Neutrophil (primary cell): ENCODE measurements around the gene MEGF6.

ENCODE experiments used
- H3K27ac ChIP-seq: fragments of 200-600 bp; sonication (generic); 2 replicates; pipeline ENCODE4 v1.5.1; 2016; ENCODE audit warnings: mild to moderate bottlenecking, moderate library complexity
- H3K27me3 ChIP-seq: fragments of 200-600 bp; sonication (generic); 2 replicates; pipeline ENCODE4 v1.6.0; 2016; ENCODE audit warnings: mild to moderate bottlenecking
- H3K36me3 ChIP-seq: fragments of 200-600 bp; sonication (generic); 2 replicates; pipeline ENCODE4 v1.5.1; 2017
- H3K4me1 ChIP-seq, 2 experiments: fragments of 200-600 bp in 1 of 2; sonication (generic) in 1 of 2; 1 replicate in 1 of 2; 2 replicates in 1 of 2; pipeline versions ENCODE4 v1.5.1 to v1.6.1; 2013 to 2016; ENCODE audit warnings: low read depth in 1 of 2, low read length in 1 of 2, mild to moderate bottlenecking in 1 of 2, moderate library complexity in 1 of 2; ENCODE audit not compliant: control insufficient read depth in 1 of 2, insufficient read depth in 1 of 2
- H3K4me3 ChIP-seq, 2 experiments: fragments of 200-600 bp in 1 of 2; sonication (generic) in 1 of 2; 1 replicate in 1 of 2; 2 replicates in 1 of 2; pipeline ENCODE4 v1.5.1; 2013 to 2016; ENCODE audit warnings: low read depth in 1 of 2, low read length in 1 of 2, mild to moderate bottlenecking in 1 of 2, moderate library complexity in 1 of 2
- H3K9me3 ChIP-seq: fragments of 200-600 bp; sonication (generic); 2 replicates; pipeline ENCODE4 v1.5.1; 2016
- CTCF ChIP-seq: fragments of 200-600 bp; sonication (generic); IDR thresholded peaks from 2 replicates; pipeline ENCODE4 v1.5.1; 2016; ENCODE audit warnings: antibody characterized with exemption

The MEGF6 gene

GRCh38 chr1:3466366-3467075, 144.8 kb downstream of the MEGF6 start:
- Histone ChIP-seq H3K27ac (no peak overlapping the region), H3K27me3 (no peaks in the 10 kb centered on the region)
- no peak for TF ChIP-seq CTCF

GRCh38 chr1:3465935-3466321, 145.4 kb downstream of the MEGF6 start:
- no peak overlapping the region for H3K4me3 ChIP-seq
- H3K27ac ChIP-seq: no peak overlapping the region
- H3K27me3 ChIP-seq: no peaks in the 10 kb centered on the region
- H3K9me3 ChIP-seq: no peaks in the 10 kb centered on the region
- TF ChIP-seq CTCF: no peak
- no peaks in the 10 kb centered on the region for H3K4me1 ChIP-seq
- no peaks in the 10 kb centered on the region for H3K36me3 ChIP-seq

More at GRCh38 chr1:3466366-3467075, 144.8 kb downstream of the MEGF6 start:
- no peaks in the 10 kb centered on the region for H3K4me1 ChIP-seq
- H3K9me3 ChIP-seq: no peaks in the 10 kb centered on the region
- no peak overlapping the region for H3K4me3 ChIP-seq
- no peaks in the 10 kb centered on the region for H3K36me3 ChIP-seq

- Histone ChIP-seq H3K27ac (no peak overlapping the region), H3K36me3 (no peaks in the 10 kb centered on the region), H3K4me1 (no peaks in the 10 kb centered on the region), H3K4me3 (no peak overlapping the region), H3K9me3 (no peaks in the 10 kb centered on the region), H3K27me3 (no peaks in the 10 kb centered on the region)
- TF ChIP-seq CTCF: no peak
Measured at GRCh38 chr1:3465091-3465934, 146.0 kb downstream of the MEGF6 start.

- no peaks in the 10 kb centered on the region for H3K27me3 ChIP-seq
- no peaks in the 10 kb centered on the region for H3K9me3 ChIP-seq
- H3K4me1 ChIP-seq: no peaks in the 10 kb centered on the region
- no peak overlapping the region for H3K4me3 ChIP-seq
- TF ChIP-seq CTCF: no peak
- no peak overlapping the region for H3K27ac ChIP-seq
- H3K36me3 ChIP-seq: no peaks in the 10 kb centered on the region
Measured at GRCh38 chr1:3464649-3465025, 146.7 kb downstream of the MEGF6 start.

- H3K9me3 ChIP-seq: no peaks in the 10 kb centered on the region
- H3K27me3 ChIP-seq: peaks cover 4% of the 10 kb centered on the region
- TF ChIP-seq CTCF: no peak
- H3K4me3 ChIP-seq: no peak overlapping the region
- no peaks in the 10 kb centered on the region for H3K36me3 ChIP-seq
- no peak overlapping the region for H3K27ac ChIP-seq
- H3K4me1 ChIP-seq: no peaks in the 10 kb centered on the region
Measured at GRCh38 chr1:3463891-3464648, 147.2 kb downstream of the MEGF6 start.
